Natural killer cell (primary cell): Measurements from ENCODE around the gene PRR16. TPM values are rescaled to one million over a fixed set of nuclear protein-coding genes. Genes with fewer than 3 reads are reported as not detected.

Experiments used
- ATAC-seq, 3 donors: fragments of 150-1000 bp in 2 of 3; fragments of 200-7000 bp in 1 of 3; cut with Tn5 transposase; 1 replicate in 1 of 3; 2 replicates in 2 of 3; pipeline ENCODE4 v1.10.0; 2021; ENCODE audit warnings: mild to moderate bottlenecking in 2 of 3, moderate library complexity in 2 of 3
- DNase-seq, 2 donors: peaks; one replicate each; pipeline versions ENCODE4 v3.0.0 to v3.0.0-alpha.2; 2013 to 2021; ENCODE audit warnings: mixed read lengths in 1 of 2
- H3K27ac ChIP-seq: one replicate; pipeline ENCODE4 v1.5.1; 2013; ENCODE audit warnings: mild to moderate bottlenecking, low read length
- H3K27me3 ChIP-seq: one replicate; pipeline ENCODE4 v1.6.1; 2013; ENCODE audit warnings: low read length; ENCODE audit not compliant: control insufficient read depth, insufficient read depth
- H3K36me3 ChIP-seq: one replicate; pipeline ENCODE4 v1.6.1; 2013; ENCODE audit warnings: low read length; ENCODE audit not compliant: control insufficient read depth, insufficient read depth
- H3K4me1 ChIP-seq: one replicate; pipeline ENCODE4 v1.6.1; 2013; ENCODE audit warnings: low read length; ENCODE audit not compliant: control insufficient read depth, insufficient read depth
- H3K4me3 ChIP-seq: one replicate; pipeline ENCODE4 v1.5.1; 2013; ENCODE audit warnings: low read length
- H3K9me3 ChIP-seq: one replicate; pipeline ENCODE4 v1.6.1; 2013; ENCODE audit warnings: low read length; ENCODE audit not compliant: control insufficient read depth, insufficient read depth
- H3K27ac Mint-ChIP-seq, 2 donors: one replicate each; pipeline ENCODE4 v1.8.0; 2022; ENCODE audit warnings: mild to moderate bottlenecking in 2 of 2, mixed read lengths in 2 of 2, moderate library complexity in 1 of 2
- H3K27me3 Mint-ChIP-seq, 2 donors: one replicate each; pipeline ENCODE4 v1.8.0; 2022; ENCODE audit warnings: low read depth in 2 of 2, mixed read lengths in 2 of 2
- H3K36me3 Mint-ChIP-seq: one replicate; pipeline ENCODE4 v1.8.0; 2022; ENCODE audit warnings: mixed read lengths
- H3K4me1 Mint-ChIP-seq, 2 donors: one replicate each; pipeline ENCODE4 v1.8.0; 2022; ENCODE audit warnings: mixed read lengths in 2 of 2
- H3K4me3 Mint-ChIP-seq: one replicate; pipeline ENCODE4 v1.8.0; 2022; ENCODE audit warnings: mild to moderate bottlenecking, moderate library complexity, mixed read lengths
- H3K9me3 Mint-ChIP-seq, 2 donors: one replicate each; pipeline ENCODE4 v1.8.0; 2022; ENCODE audit warnings: mixed read lengths in 2 of 2
- WGBS: methylation state at CpG from one replicate; pipeline ENCODE4 v1.1.7; 2013; ENCODE audit warnings: missing lambda C conversion rate; ENCODE audit not compliant: insufficient coverage; 5-methylcytosine and 5-hydroxymethylcytosine counted together
- intact Hi-C: fragments of 100-400 bp; cut with micrococcal nuclease; formaldehyde crosslinking; loops from one replicate; pipeline ENCODE4 v1.14.2; 2022
- total RNA-seq, 4 donors: library from RNA; stranded (reverse); fragments of 120-200 nt in 1 of 4; gene quantifications; one replicate each; pipeline versions ENCODE4 v1.2.3 to v1.2.4, GENCODE V29; 2013 to 2022
- TF ChIP-seq, protein P1 (sequence below): fragments of 200-600 bp; IDR thresholded peaks from one replicate; pipeline ENCODE4 v1.8.0; 2022; ENCODE audit warnings: antibody characterized with exemption

The PRR16 gene
- total RNA-seq, 3 donors from 2014 or later (not counting 1 experiment from before 2014, with no cell fraction given), result not detected

DNA sequence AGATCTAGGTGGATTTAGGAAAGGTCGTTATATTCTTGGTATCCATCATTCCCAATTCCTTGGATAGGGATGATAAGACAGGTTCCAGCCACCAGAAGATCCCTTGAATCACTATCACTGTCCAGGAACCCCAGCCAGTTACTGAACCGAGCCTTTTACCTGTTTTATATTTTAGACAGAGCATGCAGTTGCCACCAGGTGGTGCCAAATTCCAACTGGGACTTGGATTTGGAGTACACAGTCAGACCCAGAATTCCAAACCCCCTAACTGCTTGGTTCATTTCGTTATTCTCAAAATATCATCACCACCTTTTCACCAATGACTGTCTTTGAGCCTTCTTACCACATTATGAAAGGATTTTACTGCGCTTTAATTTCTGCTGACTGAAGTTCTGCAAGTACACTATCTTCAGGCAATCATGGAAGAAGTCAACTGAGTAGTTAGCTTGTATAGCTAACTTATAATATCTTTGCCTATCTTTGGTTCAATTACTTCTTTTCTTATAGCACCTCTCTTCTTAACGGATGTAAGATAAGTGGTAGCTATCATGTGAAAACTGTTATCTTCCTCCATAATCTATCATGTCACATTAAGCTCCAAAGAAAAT lies 191.8 kb downstream of the PRR16 start:
- TF ChIP-seq, protein P1, sequence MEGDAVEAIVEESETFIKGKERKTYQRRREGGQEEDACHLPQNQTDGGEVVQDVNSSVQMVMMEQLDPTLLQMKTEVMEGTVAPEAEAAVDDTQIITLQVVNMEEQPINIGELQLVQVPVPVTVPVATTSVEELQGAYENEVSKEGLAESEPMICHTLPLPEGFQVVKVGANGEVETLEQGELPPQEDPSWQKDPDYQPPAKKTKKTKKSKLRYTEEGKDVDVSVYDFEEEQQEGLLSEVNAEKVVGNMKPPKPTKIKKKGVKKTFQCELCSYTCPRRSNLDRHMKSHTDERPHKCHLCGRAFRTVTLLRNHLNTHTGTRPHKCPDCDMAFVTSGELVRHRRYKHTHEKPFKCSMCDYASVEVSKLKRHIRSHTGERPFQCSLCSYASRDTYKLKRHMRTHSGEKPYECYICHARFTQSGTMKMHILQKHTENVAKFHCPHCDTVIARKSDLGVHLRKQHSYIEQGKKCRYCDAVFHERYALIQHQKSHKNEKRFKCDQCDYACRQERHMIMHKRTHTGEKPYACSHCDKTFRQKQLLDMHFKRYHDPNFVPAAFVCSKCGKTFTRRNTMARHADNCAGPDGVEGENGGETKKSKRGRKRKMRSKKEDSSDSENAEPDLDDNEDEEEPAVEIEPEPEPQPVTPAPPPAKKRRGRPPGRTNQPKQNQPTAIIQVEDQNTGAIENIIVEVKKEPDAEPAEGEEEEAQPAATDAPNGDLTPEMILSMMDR, result no peak
- Mint-ChIP-seq H3K27ac (no peak overlapping the region), H3K9me3 (peaks cover 10% of the 10 kb centered on the region in 2 donors), H3K4me3 (no peak overlapping the region), H3K36me3 (no peaks in the 10 kb centered on the region), H3K27me3 (no peaks in the 10 kb centered on the region), H3K4me1 (no peaks in the 10 kb centered on the region)
- no peaks in the 10 kb centered on the region for H3K9me3 ChIP-seq
- H3K4me1 ChIP-seq, result no peaks in the 10 kb centered on the region
- DNase-seq (no peak), ATAC-seq (no peak)
- H3K36me3 ChIP-seq, result no peaks in the 10 kb centered on the region
- intact Hi-C loops, result no loop called here
- WGBS, result 58% methylated on average over 2 of the region's 5 CpGs
- no peak overlapping the region for H3K27ac ChIP-seq
- no peak overlapping the region for H3K4me3 ChIP-seq
- no peaks in the 10 kb centered on the region for H3K27me3 ChIP-seq

DNA sequence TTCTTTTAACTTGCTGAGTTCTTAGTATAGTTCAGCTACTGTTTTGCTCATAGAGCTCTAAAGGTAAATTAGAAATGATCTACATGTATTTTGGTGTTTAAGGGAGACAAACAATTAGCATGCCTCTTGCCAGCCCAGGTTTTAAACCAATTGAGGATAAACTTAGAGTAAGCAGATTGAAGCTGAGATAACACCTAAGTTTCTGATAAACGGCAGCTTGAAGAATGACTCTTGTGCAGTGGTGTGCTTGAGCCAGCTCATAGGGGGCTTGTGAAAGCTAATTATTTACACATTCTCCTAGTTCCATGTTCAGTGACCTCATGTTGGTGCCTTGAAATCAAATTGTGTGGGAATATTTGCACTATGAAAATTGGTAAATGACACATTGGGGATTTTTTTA lies 193.0 kb downstream of the PRR16 start:
- ATAC-seq, result no peak
- H3K4me1 ChIP-seq, result no peaks in the 10 kb centered on the region
- DNase-seq, result no peak
- no peaks in the 10 kb centered on the region for H3K9me3 ChIP-seq
- TF ChIP-seq, protein P1, result no peak
- H3K9me3 Mint-ChIP-seq, result peaks cover 10 to 14% of the 10 kb centered on the region in 2 donors
- H3K27me3 Mint-ChIP-seq, result no peaks in the 10 kb centered on the region
- no peaks in the 10 kb centered on the region for H3K4me1 Mint-ChIP-seq
- H3K27ac ChIP-seq, result no peak overlapping the region
- 50% methylated on average over 1 of the region's 1 CpG for WGBS
- no peak overlapping the region for H3K4me3 Mint-ChIP-seq
- no peaks in the 10 kb centered on the region for H3K27me3 ChIP-seq
- no peak overlapping the region for H3K4me3 ChIP-seq
- H3K27ac Mint-ChIP-seq, result no peak overlapping the region
- H3K36me3 Mint-ChIP-seq, result no peaks in the 10 kb centered on the region
- intact Hi-C loops, result no loop called here
- H3K36me3 ChIP-seq, result no peaks in the 10 kb centered on the region

DNA sequence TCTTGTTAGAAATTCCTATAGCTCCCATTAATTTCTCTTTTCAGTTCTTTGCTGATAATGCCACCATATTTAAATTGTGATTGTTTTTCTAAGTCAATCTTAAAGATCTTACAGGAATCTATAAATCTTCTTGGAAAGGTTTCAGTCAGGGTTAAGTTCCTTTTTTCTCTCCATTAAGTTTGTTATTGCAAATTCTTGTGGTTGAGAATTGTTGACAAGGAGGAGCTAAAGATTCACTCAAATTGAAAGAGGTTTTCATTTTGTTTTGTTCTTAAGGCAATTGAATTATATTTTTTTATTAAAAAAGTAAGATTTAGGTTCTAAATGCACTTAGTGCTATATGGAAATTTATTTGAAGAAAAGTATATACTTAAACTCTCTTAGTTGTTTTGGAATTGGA lies 213.4 kb downstream of the PRR16 start:
- H3K4me1 Mint-ChIP-seq, result no peaks in the 10 kb centered on the region
- DNase-seq (no peak), ATAC-seq (no peak)
- Histone ChIP-seq H3K27ac (no peak overlapping the region), H3K4me3 (no peak overlapping the region), H3K9me3 (no peaks in the 10 kb centered on the region), H3K36me3 (no peaks in the 10 kb centered on the region), H3K4me1 (no peaks in the 10 kb centered on the region), H3K27me3 (no peaks in the 10 kb centered on the region)
- no peak overlapping the region for H3K27ac Mint-ChIP-seq
- H3K9me3 Mint-ChIP-seq, result peaks cover 2 to 3% of the 10 kb centered on the region in 2 donors
- TF ChIP-seq, protein P1, result no peak
- no peak overlapping the region for H3K4me3 Mint-ChIP-seq
- H3K36me3 Mint-ChIP-seq, result no peaks in the 10 kb centered on the region
- no peaks in the 10 kb centered on the region for H3K27me3 Mint-ChIP-seq
- intact Hi-C loops, result no loop called here

DNA sequence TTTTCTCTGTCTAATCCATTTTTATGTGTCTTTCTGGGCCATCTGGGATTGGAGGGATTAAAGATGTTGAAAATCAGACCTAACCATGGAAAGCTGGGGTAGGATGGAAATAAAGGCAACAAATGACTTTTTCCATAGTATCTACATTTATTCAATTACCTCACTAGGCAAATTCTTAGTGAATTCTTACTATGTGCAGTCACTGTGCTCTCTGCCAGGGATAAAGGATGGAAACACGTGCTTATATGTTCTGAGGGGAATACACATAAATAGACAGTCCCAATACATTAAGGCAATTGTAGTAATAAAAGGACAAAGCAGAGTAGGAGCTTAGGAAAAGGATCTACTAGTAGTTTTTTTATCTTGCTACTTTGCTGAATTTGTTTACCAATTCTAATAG lies 214.2 kb downstream of the PRR16 start:
- intact Hi-C loops, result no loop called here
- Mint-ChIP-seq H3K4me1 (no peaks in the 10 kb centered on the region), H3K36me3 (no peaks in the 10 kb centered on the region), H3K4me3 (no peak overlapping the region), H3K27me3 (no peaks in the 10 kb centered on the region), H3K9me3 (peaks cover 6% of the 10 kb centered on the region in 2 donors), H3K27ac (no peak overlapping the region)
- no peaks in the 10 kb centered on the region for H3K36me3 ChIP-seq
- no CpG with 5 or more reads among the region's 1 CpG for WGBS
- H3K9me3 ChIP-seq, result no peaks in the 10 kb centered on the region
- H3K27me3 ChIP-seq, result no peaks in the 10 kb centered on the region
- DNase-seq (no peak), ATAC-seq (no peak)
- H3K4me3 ChIP-seq, result no peak overlapping the region
- no peak overlapping the region for H3K27ac ChIP-seq
- TF ChIP-seq, protein P1, result no peak
- no peaks in the 10 kb centered on the region for H3K4me1 ChIP-seq
